Endodermal cell (in vitro differentiated cells): ENCODE measurements around the gene DDX19B. TPM values are rescaled to one million over a fixed set of nuclear protein-coding genes. Genes with fewer than 3 reads are reported as not detected.
A peak's percentile ranks its signal among the peaks of the same experiment; 100 is the strongest.
"Not testable (repeated sequence)": the region's sequence is repeated elsewhere in the genome, so short reads cannot be mapped to it uniquely, and the experiment has no call there.

ENCODE experiments used
- DNase-seq: peaks from one replicate; pipeline ENCODE4 v3.0.0-alpha.2; 2017
- H3K27ac ChIP-seq: 2 replicates; pipeline ENCODE4 v1.5.1; 2013; ENCODE audit warnings: mild to moderate bottlenecking, low read depth, low read length, moderate library complexity
- H3K27me3 ChIP-seq: 2 replicates; pipeline ENCODE4 v1.6.1; 2013; ENCODE audit warnings: mild to moderate bottlenecking, low read length, moderate library complexity; ENCODE audit not compliant: insufficient read depth, control insufficient read depth, poor library complexity, severe bottlenecking
- H3K36me3 ChIP-seq: 2 replicates; pipeline ENCODE4 v1.7.0; 2013; ENCODE audit warnings: mild to moderate bottlenecking, low read length, moderate library complexity; ENCODE audit not compliant: control insufficient read depth, insufficient read depth
- H3K4me1 ChIP-seq: one replicate; pipeline ENCODE4 v1.7.0; 2013; ENCODE audit warnings: low read length; ENCODE audit not compliant: control insufficient read depth, insufficient read depth
- H3K4me3 ChIP-seq: 2 replicates; pipeline ENCODE4 v1.5.1; 2013; ENCODE audit warnings: mild to moderate bottlenecking, low read length, moderate library complexity
- H3K9ac ChIP-seq: 2 replicates; pipeline ENCODE4 v1.6.1; 2013; ENCODE audit warnings: mild to moderate bottlenecking, low read length, moderate library complexity; ENCODE audit not compliant: poor library complexity, severe bottlenecking; ENCODE audit errors: extremely low read depth
- H3K9me3 ChIP-seq: 2 replicates; pipeline ENCODE4 v1.6.1; 2013; ENCODE audit warnings: mild to moderate bottlenecking, low read length, moderate library complexity; ENCODE audit not compliant: control insufficient read depth
- H3K27ac Mint-ChIP-seq: 2 replicates; pipeline ENCODE4 v1.8.0; 2020; ENCODE audit warnings: mixed read lengths
- H3K27me3 Mint-ChIP-seq: 2 replicates; pipeline ENCODE4 v1.8.0; 2021; ENCODE audit warnings: mild to moderate bottlenecking, mixed read lengths; ENCODE audit not compliant: insufficient read depth
- H3K36me3 Mint-ChIP-seq: 2 replicates; pipeline ENCODE4 v1.8.0; 2020; ENCODE audit warnings: low read depth, mixed read lengths
- H3K4me1 Mint-ChIP-seq: 2 replicates; pipeline ENCODE4 v1.8.0; 2020; ENCODE audit warnings: mixed read lengths
- H3K4me3 Mint-ChIP-seq: 2 replicates; pipeline ENCODE4 v1.8.0; 2020; ENCODE audit warnings: mild to moderate bottlenecking, moderate library complexity, mixed read lengths
- H3K9me3 Mint-ChIP-seq: 2 replicates; pipeline ENCODE4 v1.8.0; 2020; ENCODE audit warnings: mild to moderate bottlenecking, mixed read lengths
- WGBS, 2 experiments: methylation state at CpG; one replicate each; pipeline versions ENCODE4 v1.1.5 to v1.1.7; 2013; ENCODE audit warnings: missing lambda C conversion rate in 2 of 2, mixed read lengths in 1 of 2; ENCODE audit not compliant: insufficient coverage in 1 of 2, insufficient read length in 1 of 2; 5-methylcytosine and 5-hydroxymethylcytosine counted together
- total RNA-seq, 2 donors: library from RNA; stranded (reverse); fragmentation: NEBNext Ultra II Directional in 1 of 2; extraction: Animal tissue kit (Norgen Biotek cat#: 25700) in 1 of 2; gene quantifications; 2 replicates in 1 of 2; 3 replicates in 1 of 2; pipeline ENCODE4 v1.2.1, GENCODE V29; 2021
- TF ChIP-seq, protein P1 (sequence below): fragments of 200-600 bp; sonication (generic); conservative IDR thresholded peaks from 2 replicates; pipeline ENCODE4 v1.5.0; 2021; ENCODE audit warnings: antibody characterized with exemption, mild to moderate bottlenecking

The DDX19B gene
- total RNA-seq, 2 donors from 2014 or later = 39.2 to 43.5 TPM

DNA sequence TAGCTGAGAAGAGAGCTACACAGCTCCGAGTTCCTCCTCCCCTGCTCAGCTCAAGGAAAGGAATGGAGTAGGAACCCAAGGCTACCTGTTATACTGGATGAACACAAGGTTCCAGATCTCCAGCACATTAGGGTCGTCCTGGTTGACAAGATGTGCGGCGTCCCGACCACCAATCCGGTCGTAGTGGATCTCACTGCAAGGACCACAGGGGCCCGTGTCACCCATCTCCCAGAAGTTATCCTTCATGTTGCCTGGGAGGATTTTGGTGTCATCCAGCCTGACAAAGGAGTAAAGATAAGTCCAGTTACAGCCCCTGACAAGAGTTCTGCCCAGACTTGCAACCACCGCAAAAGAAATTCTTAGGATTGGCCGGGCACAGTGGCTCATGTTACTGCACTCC lies 27.3 kb upstream of the DDX19B start:
- no peak for DNase-seq
- H3K4me1 ChIP-seq = no peaks in the 10 kb centered on the region
- H3K27me3 ChIP-seq = no peaks in the 10 kb centered on the region
- no peak overlapping the region for H3K9ac ChIP-seq
- WGBS, 2 experiments = 95 to 96% methylated on average over 10 of the region's 10 CpGs
- peaks cover 74% of the 10 kb centered on the region for H3K36me3 ChIP-seq
- Mint-ChIP-seq H3K27ac (no peak overlapping the region), H3K36me3 (peaks cover 72% of the 10 kb centered on the region), H3K9me3 (no peaks in the 10 kb centered on the region), H3K4me1 (no peaks in the 10 kb centered on the region), H3K4me3 (no peak overlapping the region), H3K27me3 (no peaks in the 10 kb centered on the region)
- peaks cover 3% of the 10 kb centered on the region for H3K9me3 ChIP-seq
- H3K4me3 ChIP-seq = no peak overlapping the region
- H3K27ac ChIP-seq = no peak overlapping the region
- TF ChIP-seq, protein P1, sequence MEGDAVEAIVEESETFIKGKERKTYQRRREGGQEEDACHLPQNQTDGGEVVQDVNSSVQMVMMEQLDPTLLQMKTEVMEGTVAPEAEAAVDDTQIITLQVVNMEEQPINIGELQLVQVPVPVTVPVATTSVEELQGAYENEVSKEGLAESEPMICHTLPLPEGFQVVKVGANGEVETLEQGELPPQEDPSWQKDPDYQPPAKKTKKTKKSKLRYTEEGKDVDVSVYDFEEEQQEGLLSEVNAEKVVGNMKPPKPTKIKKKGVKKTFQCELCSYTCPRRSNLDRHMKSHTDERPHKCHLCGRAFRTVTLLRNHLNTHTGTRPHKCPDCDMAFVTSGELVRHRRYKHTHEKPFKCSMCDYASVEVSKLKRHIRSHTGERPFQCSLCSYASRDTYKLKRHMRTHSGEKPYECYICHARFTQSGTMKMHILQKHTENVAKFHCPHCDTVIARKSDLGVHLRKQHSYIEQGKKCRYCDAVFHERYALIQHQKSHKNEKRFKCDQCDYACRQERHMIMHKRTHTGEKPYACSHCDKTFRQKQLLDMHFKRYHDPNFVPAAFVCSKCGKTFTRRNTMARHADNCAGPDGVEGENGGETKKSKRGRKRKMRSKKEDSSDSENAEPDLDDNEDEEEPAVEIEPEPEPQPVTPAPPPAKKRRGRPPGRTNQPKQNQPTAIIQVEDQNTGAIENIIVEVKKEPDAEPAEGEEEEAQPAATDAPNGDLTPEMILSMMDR = no peak

DNA sequence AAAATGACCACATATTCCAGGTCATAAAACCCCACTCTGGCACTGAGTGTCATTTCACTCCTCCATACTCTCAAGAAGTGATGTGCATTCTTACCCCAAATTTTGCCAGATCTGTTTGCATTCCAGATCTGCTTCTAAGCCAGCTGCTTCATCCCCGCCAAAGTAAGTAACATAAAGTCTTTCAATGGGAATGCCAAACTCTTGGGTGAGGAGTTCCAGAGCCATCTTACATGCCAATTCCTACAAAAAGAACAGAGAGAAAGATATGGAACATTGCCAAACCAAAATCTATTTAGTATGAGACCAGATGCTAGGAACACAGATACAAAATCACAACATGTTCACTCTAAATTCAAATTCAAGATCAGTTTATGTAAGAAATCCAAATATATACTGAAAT lies 22.6 kb upstream of the DDX19B start:
- Histone ChIP-seq H3K4me1 (no peaks in the 10 kb centered on the region), H3K4me3 (no peak overlapping the region), H3K36me3 (peaks cover 74% of the 10 kb centered on the region), H3K9ac (no peak overlapping the region), H3K9me3 (no peaks in the 10 kb centered on the region), H3K27me3 (no peaks in the 10 kb centered on the region), H3K27ac (no peak overlapping the region)
- no peaks in the 10 kb centered on the region for H3K27me3 Mint-ChIP-seq
- H3K36me3 Mint-ChIP-seq = peaks cover 73% of the 10 kb centered on the region
- no peak overlapping the region for H3K4me3 Mint-ChIP-seq
- H3K4me1 Mint-ChIP-seq = no peaks in the 10 kb centered on the region
- H3K27ac Mint-ChIP-seq = no peak overlapping the region
- WGBS, 2 experiments = 100% methylated on average over 1 of the region's 1 CpG
- DNase-seq = no peak
- no peaks in the 10 kb centered on the region for H3K9me3 Mint-ChIP-seq
- TF ChIP-seq, protein P1 = no peak

DNA sequence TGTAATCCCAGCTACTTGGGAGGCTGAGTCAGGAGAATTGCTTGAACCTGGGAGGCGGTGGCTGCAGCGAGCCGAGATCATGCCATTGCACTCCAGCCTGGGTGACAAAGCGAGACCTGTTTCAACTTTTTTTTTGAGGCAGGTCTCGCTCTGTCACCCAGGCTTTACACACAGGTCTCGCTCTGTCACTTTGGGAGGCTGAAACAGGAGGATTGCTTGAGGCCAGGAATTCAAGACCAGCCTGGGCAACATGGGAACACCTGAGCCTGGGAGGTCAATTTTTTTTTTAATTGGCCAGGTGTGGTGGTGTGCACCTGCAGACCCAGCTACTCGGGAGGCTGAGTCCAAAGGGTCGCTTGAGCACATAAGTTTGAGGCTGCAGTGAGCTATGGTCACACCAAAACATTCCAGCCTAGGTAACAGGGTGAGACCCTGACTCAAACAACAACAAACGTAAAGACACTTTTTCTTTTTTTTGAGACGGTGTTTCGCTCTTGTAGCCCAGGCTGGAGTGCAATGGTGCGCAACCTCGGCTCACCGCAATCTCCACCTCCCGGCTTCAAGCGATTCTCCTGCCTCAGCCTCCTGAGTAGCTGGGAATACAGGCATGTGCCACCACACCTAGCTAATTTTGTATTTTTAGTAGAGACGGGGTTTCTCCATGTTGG lies 11.5 kb upstream of the DDX19B start:
- H3K27ac ChIP-seq, H3K27me3 Mint-ChIP-seq: not testable (repeated sequence)

More for the DNA sequence above, 11.5 kb upstream of the DDX19B start:
- not testable (repeated sequence) for DNase-seq, H3K9ac ChIP-seq, H3K9me3 Mint-ChIP-seq, H3K27me3 ChIP-seq, H3K4me1 ChIP-seq, H3K9me3 ChIP-seq, H3K4me1 Mint-ChIP-seq
- H3K27ac Mint-ChIP-seq = peak overlapping the region; percentile 95
- H3K36me3 Mint-ChIP-seq = peaks cover 29% of the 10 kb centered on the region
- peak overlapping the region; percentile 85 for H3K4me3 ChIP-seq
- peaks cover 34% of the 10 kb centered on the region for H3K36me3 ChIP-seq
- 92 to 97% methylated on average over 16 to 17 of the region's 17 CpGs for WGBS, 2 experiments
- H3K4me3 Mint-ChIP-seq = peak overlapping the region; percentile 87
